ENCODE results near the gene BCAR1.

Gene BCAR1, protein sequence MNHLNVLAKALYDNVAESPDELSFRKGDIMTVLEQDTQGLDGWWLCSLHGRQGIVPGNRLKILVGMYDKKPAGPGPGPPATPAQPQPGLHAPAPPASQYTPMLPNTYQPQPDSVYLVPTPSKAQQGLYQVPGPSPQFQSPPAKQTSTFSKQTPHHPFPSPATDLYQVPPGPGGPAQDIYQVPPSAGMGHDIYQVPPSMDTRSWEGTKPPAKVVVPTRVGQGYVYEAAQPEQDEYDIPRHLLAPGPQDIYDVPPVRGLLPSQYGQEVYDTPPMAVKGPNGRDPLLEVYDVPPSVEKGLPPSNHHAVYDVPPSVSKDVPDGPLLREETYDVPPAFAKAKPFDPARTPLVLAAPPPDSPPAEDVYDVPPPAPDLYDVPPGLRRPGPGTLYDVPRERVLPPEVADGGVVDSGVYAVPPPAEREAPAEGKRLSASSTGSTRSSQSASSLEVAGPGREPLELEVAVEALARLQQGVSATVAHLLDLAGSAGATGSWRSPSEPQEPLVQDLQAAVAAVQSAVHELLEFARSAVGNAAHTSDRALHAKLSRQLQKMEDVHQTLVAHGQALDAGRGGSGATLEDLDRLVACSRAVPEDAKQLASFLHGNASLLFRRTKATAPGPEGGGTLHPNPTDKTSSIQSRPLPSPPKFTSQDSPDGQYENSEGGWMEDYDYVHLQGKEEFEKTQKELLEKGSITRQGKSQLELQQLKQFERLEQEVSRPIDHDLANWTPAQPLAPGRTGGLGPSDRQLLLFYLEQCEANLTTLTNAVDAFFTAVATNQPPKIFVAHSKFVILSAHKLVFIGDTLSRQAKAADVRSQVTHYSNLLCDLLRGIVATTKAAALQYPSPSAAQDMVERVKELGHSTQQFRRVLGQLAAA

DNA sequence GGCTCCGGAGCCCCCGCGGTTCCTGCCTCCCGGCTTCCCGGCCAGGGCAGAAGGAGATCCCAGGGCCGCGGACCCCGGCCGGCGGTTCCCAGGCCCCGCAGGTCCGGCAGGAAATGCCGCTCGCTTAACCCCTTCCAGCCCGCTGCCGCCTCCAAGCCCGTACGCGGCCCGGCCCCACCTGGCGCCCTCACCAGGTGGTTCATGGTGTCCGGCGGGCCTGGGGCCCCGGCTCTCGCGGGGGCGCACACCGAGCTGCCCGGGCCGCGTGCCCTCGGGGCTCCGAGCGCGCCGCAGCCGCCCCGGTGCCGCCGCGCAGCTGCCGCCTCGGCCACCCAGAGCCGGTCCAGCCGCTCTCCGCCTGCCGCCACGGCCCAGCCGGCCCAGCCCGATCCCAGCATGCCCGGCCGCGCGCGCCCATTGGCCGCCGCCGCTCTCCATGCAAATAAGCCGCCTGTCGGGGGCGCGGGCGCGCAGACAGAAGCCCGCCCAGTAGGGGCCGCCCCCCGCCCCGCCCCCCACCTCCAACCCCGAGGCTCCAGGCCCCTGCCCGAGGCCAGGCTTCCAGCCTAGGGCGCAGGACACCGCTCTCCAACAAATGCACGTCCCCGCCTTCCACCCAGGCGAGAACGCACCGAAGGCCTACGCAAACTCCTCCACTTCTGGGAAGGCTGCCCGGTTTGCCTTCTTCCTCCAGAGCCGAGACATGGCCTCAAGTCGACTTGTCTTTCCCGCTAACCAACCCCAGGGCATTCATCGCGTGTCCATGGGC lies at the start of gene BCAR1:
TSS of gene BCAR1 (minus strand) at position 345 of the 769 bp plus-strand sequence. CDS start at position 203, 142 bp downstream.
- H3K4me3 ChIP-seq (ENCODE audit: low read length in 2 of 2): peak within 1 kb of the TSS; percentile 74 to 81

DNA sequence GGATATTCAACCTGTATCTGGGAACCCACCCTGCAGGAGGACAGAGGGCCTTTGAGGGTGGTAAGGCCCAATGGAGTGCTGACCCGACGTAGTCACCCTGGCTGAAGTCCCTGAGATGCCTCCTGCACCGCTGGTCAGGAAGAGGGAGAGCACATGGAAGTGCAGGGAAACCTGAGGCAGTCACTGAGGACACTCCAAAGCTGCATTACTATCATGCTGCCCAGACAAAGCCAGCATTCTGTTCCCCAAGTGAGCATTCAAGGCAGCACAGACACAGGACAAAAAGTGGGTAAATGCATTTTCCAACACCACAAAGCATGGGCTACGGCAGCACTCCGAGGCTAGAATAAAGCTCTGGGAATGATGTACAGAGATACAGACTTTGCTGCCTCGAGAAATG lies 46.8 kb upstream of the BCAR1 start:
- H3K36me3 ChIP-seq (ENCODE audit: control insufficient read depth in 2 of 2, insufficient read depth in 2 of 2, low read length in 2 of 2): peaks cover 0 to 11% of the 10 kb centered on the region in 2 donors
- no peaks in the 10 kb centered on the region for H3K27me3 ChIP-seq (ENCODE audit: control insufficient read depth in 1 of 2, insufficient read depth in 2 of 2, low read length in 2 of 2)
- no peak overlapping the region for H3K27ac ChIP-seq (ENCODE audit: low read length)
- no peaks in the 10 kb centered on the region for H3K9me3 ChIP-seq (ENCODE audit: control insufficient read depth in 2 of 2, low read length in 2 of 2)
- no peak overlapping the region for H3K9ac ChIP-seq (ENCODE audit: low read length in 2 of 2)
- H3K4me3 ChIP-seq (ENCODE audit: low read length in 2 of 2): no peak overlapping the region
- peaks cover 8% of the 10 kb centered on the region for H3K4me1 ChIP-seq (ENCODE audit: control insufficient read depth, insufficient read depth, low read length)

More for the DNA sequence above, at the start of gene BCAR1:
- no peaks in the 10 kb centered on the region for H3K27me3 ChIP-seq (ENCODE audit: control insufficient read depth in 1 of 2, insufficient read depth in 2 of 2, low read length in 2 of 2)
- H3K27ac ChIP-seq (ENCODE audit: low read length): peak within 1 kb of the TSS; percentile 86
- no peaks in the 10 kb centered on the region for H3K36me3 ChIP-seq (ENCODE audit: control insufficient read depth in 2 of 2, insufficient read depth in 2 of 2, low read length in 2 of 2)
- H3K9me3 ChIP-seq (ENCODE audit: control insufficient read depth in 2 of 2, low read length in 2 of 2): no peaks in the 10 kb centered on the region
- peak within 1 kb of the TSS; percentile 66 to 69 for H3K9ac ChIP-seq (ENCODE audit: low read length in 2 of 2)
- H3K4me1 ChIP-seq (ENCODE audit: control insufficient read depth, insufficient read depth, low read length): peaks cover 88% of the 10 kb centered on the region

DNA sequence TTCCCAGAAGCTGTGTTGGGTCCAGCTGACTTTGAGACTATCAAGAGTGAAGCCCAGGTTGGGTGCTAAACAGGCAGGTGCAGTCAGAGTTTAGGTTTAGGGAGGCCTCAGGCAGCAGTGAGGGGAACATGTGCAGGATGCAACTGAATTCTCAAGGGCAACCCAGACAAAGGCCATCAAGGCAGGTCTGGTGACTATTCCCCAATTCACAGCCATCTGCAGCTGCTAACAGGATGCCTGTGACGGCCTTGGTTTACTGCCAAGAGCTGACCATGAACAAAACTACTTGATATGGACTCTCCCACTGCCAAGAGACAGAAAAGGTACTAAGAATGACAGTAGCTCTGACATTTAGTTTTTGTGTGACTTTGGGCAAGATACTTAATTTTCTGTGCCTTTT lies 45.2 kb upstream of the BCAR1 start:
- peaks cover 0 to 13% of the 10 kb centered on the region in 2 donors for H3K36me3 ChIP-seq (ENCODE audit: control insufficient read depth in 2 of 2, insufficient read depth in 2 of 2, low read length in 2 of 2)
- H3K4me3 ChIP-seq (ENCODE audit: low read length in 2 of 2): no peak overlapping the region
- no peak overlapping the region for H3K27ac ChIP-seq (ENCODE audit: low read length)
- H3K4me1 ChIP-seq (ENCODE audit: control insufficient read depth, insufficient read depth, low read length): peaks cover 5% of the 10 kb centered on the region
- H3K9ac ChIP-seq (ENCODE audit: low read length in 2 of 2): no peak overlapping the region
- no peaks in the 10 kb centered on the region for H3K9me3 ChIP-seq (ENCODE audit: control insufficient read depth in 2 of 2, low read length in 2 of 2)
- H3K27me3 ChIP-seq (ENCODE audit: control insufficient read depth in 1 of 2, insufficient read depth in 2 of 2, low read length in 2 of 2): no peaks in the 10 kb centered on the region

DNA sequence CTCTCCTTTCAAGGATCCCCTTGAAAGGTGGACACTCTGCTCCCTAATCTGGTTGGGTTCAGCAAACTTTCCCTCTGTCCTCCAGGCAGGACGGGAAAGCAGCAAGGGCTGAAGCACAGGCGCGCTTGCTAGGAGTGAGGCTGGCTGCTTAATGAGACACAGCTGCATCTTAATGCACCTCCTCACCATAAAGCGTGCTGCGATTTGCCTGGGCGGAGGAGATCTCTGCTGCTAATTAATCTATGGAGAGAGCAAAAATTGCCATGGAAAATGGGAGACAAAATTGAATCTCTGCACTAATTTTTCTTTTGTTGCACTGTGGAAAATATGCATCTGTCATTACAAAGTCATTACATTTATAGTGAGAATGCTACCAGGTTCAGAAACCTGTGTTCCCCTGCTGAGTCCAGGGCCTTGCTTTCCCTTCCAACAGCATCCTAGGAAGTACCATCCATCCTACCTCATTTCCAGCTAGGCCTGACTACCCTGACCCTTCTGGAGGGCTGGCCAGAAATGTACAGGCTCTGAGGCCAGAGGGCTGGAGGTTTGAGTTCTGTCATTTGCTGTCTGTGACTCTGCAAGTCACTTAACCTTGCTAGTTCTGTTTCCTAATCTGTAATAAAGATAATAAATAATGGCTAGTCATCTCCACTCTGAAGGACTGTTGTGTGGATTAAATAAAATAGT lies 43.5 kb upstream of the BCAR1 start:
- H3K9me3 ChIP-seq (ENCODE audit: control insufficient read depth in 2 of 2, low read length in 2 of 2): no peaks in the 10 kb centered on the region
- peaks cover 0 to 12% of the 10 kb centered on the region in 2 donors for H3K36me3 ChIP-seq (ENCODE audit: control insufficient read depth in 2 of 2, insufficient read depth in 2 of 2, low read length in 2 of 2)
- H3K27me3 ChIP-seq (ENCODE audit: control insufficient read depth in 1 of 2, insufficient read depth in 2 of 2, low read length in 2 of 2): no peaks in the 10 kb centered on the region
- H3K27ac ChIP-seq (ENCODE audit: low read length): no peak overlapping the region
- H3K4me1 ChIP-seq (ENCODE audit: control insufficient read depth, insufficient read depth, low read length): peaks cover 5% of the 10 kb centered on the region
- H3K9ac ChIP-seq (ENCODE audit: low read length in 2 of 2): peak overlapping the region in 1 of 2 donors; percentile 13
- no peak overlapping the region for H3K4me3 ChIP-seq (ENCODE audit: low read length in 2 of 2)

DNA sequence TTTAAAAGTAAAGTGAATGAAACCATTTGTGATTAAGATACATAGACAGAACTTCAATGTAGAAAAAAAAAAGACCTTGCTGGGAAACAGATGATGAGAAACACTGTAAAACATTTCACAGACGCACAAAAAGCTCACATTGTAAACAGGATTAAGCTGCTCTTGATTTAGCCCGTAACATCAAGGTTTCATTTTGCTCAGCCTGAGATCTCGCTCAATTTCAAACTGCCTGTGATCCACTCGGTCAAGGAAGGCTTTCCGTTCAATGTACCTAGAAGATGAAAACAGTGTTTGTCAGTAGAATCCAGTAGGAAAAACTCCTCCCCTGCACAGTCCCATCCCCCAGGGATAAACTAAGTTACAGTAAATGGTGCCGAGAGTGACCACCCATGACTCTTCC lies 42.3 kb upstream of the BCAR1 start:
- no peaks in the 10 kb centered on the region for H3K9me3 ChIP-seq (ENCODE audit: control insufficient read depth in 2 of 2, low read length in 2 of 2)
- peak overlapping the region; percentile 53 for H3K27ac ChIP-seq (ENCODE audit: low read length)
- peak overlapping the region; percentile 23 to 41 for H3K4me3 ChIP-seq (ENCODE audit: low read length in 2 of 2)
- peak overlapping the region in 1 of 2 donors; percentile 56 for H3K9ac ChIP-seq (ENCODE audit: low read length in 2 of 2)
- H3K27me3 ChIP-seq (ENCODE audit: control insufficient read depth in 1 of 2, insufficient read depth in 2 of 2, low read length in 2 of 2): no peaks in the 10 kb centered on the region
- peaks cover 0 to 11% of the 10 kb centered on the region in 2 donors for H3K36me3 ChIP-seq (ENCODE audit: control insufficient read depth in 2 of 2, insufficient read depth in 2 of 2, low read length in 2 of 2)
- peaks cover 5% of the 10 kb centered on the region for H3K4me1 ChIP-seq (ENCODE audit: control insufficient read depth, insufficient read depth, low read length)

DNA sequence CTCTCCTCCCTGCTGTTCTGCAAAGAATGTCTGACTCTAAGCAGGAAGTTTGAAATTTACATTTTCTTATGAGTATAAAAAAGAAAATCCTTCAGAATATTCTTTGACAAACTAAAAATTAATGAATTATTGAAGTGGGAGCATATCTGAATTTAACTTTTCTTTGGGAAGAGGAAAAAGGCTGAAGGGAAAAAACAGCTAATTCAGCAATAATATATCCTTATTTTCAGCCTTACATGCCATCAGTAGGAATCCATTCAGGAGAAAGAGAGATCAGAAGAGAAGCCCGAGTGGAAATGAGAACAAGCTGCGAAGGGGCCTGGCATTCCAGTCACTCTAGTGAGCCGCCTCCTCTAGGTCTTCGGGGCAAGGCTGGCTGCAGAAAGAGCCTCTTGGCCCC lies 41.7 kb upstream of the BCAR1 start:
- Histone ChIP-seq H3K4me1 (ENCODE audit: control insufficient read depth, insufficient read depth, low read length) (peaks cover 5% of the 10 kb centered on the region), H3K9me3 (ENCODE audit: control insufficient read depth in 2 of 2, low read length in 2 of 2) (no peaks in the 10 kb centered on the region), H3K36me3 (ENCODE audit: control insufficient read depth in 2 of 2, insufficient read depth in 2 of 2, low read length in 2 of 2) (peaks cover 0 to 9% of the 10 kb centered on the region in 2 donors), H3K9ac (ENCODE audit: low read length in 2 of 2) (peak overlapping the region in 1 of 2 donors; percentile 56), H3K4me3 (ENCODE audit: low read length in 2 of 2) (peak overlapping the region; percentile 23 to 41), H3K27ac (ENCODE audit: low read length) (peak overlapping the region; percentile 53), H3K27me3 (ENCODE audit: control insufficient read depth in 1 of 2, insufficient read depth in 2 of 2, low read length in 2 of 2) (no peaks in the 10 kb centered on the region)

DNA sequence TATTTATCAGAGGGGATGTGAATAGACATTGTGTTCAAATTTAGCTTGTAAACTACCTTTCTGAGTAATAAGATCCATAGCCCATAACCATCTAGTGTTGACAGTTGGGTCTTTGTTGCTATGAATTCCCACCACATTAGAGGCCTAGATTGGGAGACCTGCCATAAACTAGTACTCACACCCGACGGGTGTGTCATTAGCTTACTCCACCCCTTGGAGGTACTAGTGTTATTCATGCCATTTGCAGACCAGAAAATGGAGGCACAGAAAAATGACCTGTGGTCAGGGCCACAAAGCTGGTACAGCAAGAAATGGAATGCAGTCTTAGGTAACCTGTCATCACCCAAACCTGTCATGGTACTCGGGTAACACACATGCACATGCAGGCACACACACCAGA lies 41.3 kb upstream of the BCAR1 start:
- Histone ChIP-seq H3K36me3 (ENCODE audit: control insufficient read depth in 2 of 2, insufficient read depth in 2 of 2, low read length in 2 of 2) (peaks cover 0 to 9% of the 10 kb centered on the region in 2 donors), H3K27ac (ENCODE audit: low read length) (peak overlapping the region; percentile 53), H3K9me3 (ENCODE audit: control insufficient read depth in 2 of 2, low read length in 2 of 2) (no peaks in the 10 kb centered on the region), H3K4me3 (ENCODE audit: low read length in 2 of 2) (no peak overlapping the region), H3K4me1 (ENCODE audit: control insufficient read depth, insufficient read depth, low read length) (peaks cover 5% of the 10 kb centered on the region), H3K27me3 (ENCODE audit: control insufficient read depth in 1 of 2, insufficient read depth in 2 of 2, low read length in 2 of 2) (no peaks in the 10 kb centered on the region), H3K9ac (ENCODE audit: low read length in 2 of 2) (no peak overlapping the region)

DNA sequence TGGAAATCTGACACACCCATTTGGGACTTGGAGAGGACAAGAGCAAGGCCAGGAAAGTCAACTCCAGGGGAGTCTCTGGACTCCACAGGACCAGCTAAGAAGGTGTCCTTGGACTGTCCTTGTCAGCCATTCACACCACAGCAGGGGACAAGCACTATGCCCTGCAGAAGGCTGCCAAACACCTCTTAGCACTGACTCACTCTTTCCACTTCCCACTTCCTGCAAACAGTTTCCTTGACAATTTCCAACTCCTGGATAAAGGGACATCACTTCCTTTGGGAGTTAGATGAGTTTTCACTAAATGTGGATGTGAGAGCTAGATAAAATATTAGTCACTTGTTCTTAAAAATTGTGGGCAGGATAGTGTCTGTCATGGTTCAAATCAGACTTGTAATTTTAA lies 37.8 kb upstream of the BCAR1 start:
- H3K27me3 ChIP-seq (ENCODE audit: control insufficient read depth in 1 of 2, insufficient read depth in 2 of 2, low read length in 2 of 2): no peaks in the 10 kb centered on the region
- H3K9me3 ChIP-seq (ENCODE audit: control insufficient read depth in 2 of 2, low read length in 2 of 2): no peaks in the 10 kb centered on the region
- no peak overlapping the region for H3K4me3 ChIP-seq (ENCODE audit: low read length in 2 of 2)
- peak overlapping the region in 1 of 2 donors; percentile 42 for H3K9ac ChIP-seq (ENCODE audit: low read length in 2 of 2)
- H3K36me3 ChIP-seq (ENCODE audit: control insufficient read depth in 2 of 2, insufficient read depth in 2 of 2, low read length in 2 of 2): peaks cover 0 to 12% of the 10 kb centered on the region in 2 donors
- H3K27ac ChIP-seq (ENCODE audit: low read length): no peak overlapping the region
- H3K4me1 ChIP-seq (ENCODE audit: control insufficient read depth, insufficient read depth, low read length): no peaks in the 10 kb centered on the region

DNA sequence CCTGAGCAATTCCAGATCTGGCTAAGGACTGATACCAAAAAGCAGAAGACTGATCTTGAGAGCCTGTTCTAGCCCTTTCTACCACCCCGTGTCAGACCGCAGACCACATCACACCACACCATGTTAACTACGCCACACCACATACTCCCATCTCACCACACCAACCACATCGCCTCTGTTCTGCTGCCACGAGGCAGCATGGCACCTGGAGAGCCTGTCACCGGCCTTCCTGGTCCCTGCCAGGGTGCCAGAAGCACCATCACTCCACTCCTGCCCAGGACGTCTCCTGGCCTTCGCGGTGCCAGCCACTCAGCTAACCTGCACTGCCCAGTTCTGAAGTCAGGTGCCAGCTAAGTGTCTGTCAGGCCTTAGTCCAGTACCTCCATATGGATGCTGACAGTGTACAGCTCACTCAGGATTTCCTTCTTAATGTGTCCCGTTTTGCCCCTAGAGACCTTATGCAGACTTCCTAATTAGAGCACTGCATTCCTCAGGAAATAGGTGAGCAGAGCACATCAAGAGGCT lies 37.2 kb upstream of the BCAR1 start:
- no peaks in the 10 kb centered on the region for H3K9me3 ChIP-seq (ENCODE audit: control insufficient read depth in 2 of 2, low read length in 2 of 2)
- H3K9ac ChIP-seq (ENCODE audit: low read length in 2 of 2): no peak overlapping the region
- H3K36me3 ChIP-seq (ENCODE audit: control insufficient read depth in 2 of 2, insufficient read depth in 2 of 2, low read length in 2 of 2): peaks cover 0 to 12% of the 10 kb centered on the region in 2 donors
- no peak overlapping the region for H3K4me3 ChIP-seq (ENCODE audit: low read length in 2 of 2)
- H3K27ac ChIP-seq (ENCODE audit: low read length): no peak overlapping the region
- no peaks in the 10 kb centered on the region for H3K27me3 ChIP-seq (ENCODE audit: control insufficient read depth in 1 of 2, insufficient read depth in 2 of 2, low read length in 2 of 2)
- no peaks in the 10 kb centered on the region for H3K4me1 ChIP-seq (ENCODE audit: control insufficient read depth, insufficient read depth, low read length)

All from stomach smooth muscle (tissue), 2 donors.